HepG2 (cell line): ENCODE results near the gene MAMSTR. TPM values are rescaled to one million over a fixed set of nuclear protein-coding genes. Genes with fewer than 3 reads are reported as not detected.
A peak's percentile ranks its signal among the peaks of the same experiment; 100 is the strongest.

Experiments
- ATAC-seq: fragments of 200-7000 bp; cut with Tn5 transposase; 3 replicates; pipeline ENCODE4 v1.9.1; 2020; ENCODE audit warnings: mild to moderate bottlenecking, moderate library complexity
- BruUV-seq: library from RNA; stranded (reverse); fragments of 400-500 nt; replicated peaks from 2 replicates; lab custom pipeline; 2021; lab: Mats Ljungman, UMichigan
- CTCF ChIA-PET: fragments of 300-600 bp; formaldehyde crosslinking; extraction: SDS; loops from one replicate; lab custom pipeline; 2021; ENCODE audit warnings: low total read pairs, inconsistent platforms, low intra/inter-chr PET ratio; lab: Yijun Ruan, JAX
- POLR2A ChIA-PET: fragments of 350-600 bp; sonication (Branson Sonifier 250); formaldehyde crosslinking; loops from one replicate; lab custom pipeline; 2020; ENCODE audit warnings: antibody characterized with exemption, inconsistent platforms; lab: Yijun Ruan, JAX
- DNase-seq: peaks from one replicate; pipeline ENCODE4 v3.0.0-alpha.2; 2015; ENCODE audit warnings: low spot score
- FAIRE-seq: peaks from 3 replicates; lab custom pipeline; 2011; peaks lifted over from hg19 to GRCh38; lab: Jason Lieb, UNC
- H2AFZ ChIP-seq: one replicate; pipeline ENCODE4 v1.6.1; 2011; ENCODE audit warnings: low read length, inconsistent platforms
- H3K27ac ChIP-seq: fragments of 300-600 bp; 3 replicates; pipeline ENCODE4 v1.8.0; 2011; ENCODE audit warnings: mixed run types, mild to moderate bottlenecking, mixed read lengths, low read length, inconsistent platforms; ENCODE audit not compliant: insufficient read depth; ENCODE audit errors: extremely low read length
- H3K27me3 ChIP-seq, 2 experiments: fragments of 200-600 bp in 1 of 2; 2 replicates in 1 of 2; 3 replicates in 1 of 2; pipeline versions ENCODE4 v1.6.0 to v1.8.0; 2011; ENCODE audit warnings: low read length in 2 of 2, mild to moderate bottlenecking in 2 of 2, moderate library complexity in 2 of 2, inconsistent platforms in 1 of 2; ENCODE audit not compliant: insufficient read depth in 2 of 2, control insufficient read depth in 1 of 2
- H3K36me3 ChIP-seq, 2 experiments: fragments of 200-600 bp in 1 of 2; replicated peaks in 1 of 2; 2 replicates in 1 of 2; 3 replicates in 1 of 2; pipeline versions ENCODE4 v1.5.1 to v1.8.0; 2011; ENCODE audit warnings: low read length in 2 of 2, inconsistent platforms in 1 of 2; ENCODE audit not compliant: insufficient read depth in 2 of 2, control insufficient read depth in 1 of 2
- H3K4me1 ChIP-seq: 2 replicates; pipeline ENCODE4 v1.5.1; 2012; ENCODE audit warnings: low read length, inconsistent platforms; ENCODE audit not compliant: insufficient read depth
- H3K4me2 ChIP-seq: 2 replicates; pipeline ENCODE4 v1.6.0; 2011; ENCODE audit warnings: low read depth, low read length, inconsistent platforms
- H3K4me3 ChIP-seq, 3 experiments: fragments of 200-600 bp in 1 of 3; sonication (generic), shearing (Covaris generic) in 1 of 3; replicated peaks in 1 of 3; 2 replicates each; pipeline ENCODE4 v1.5.1; 2011 to 2016; ENCODE audit warnings: low read length in 3 of 3, inconsistent platforms in 2 of 3, low read depth in 2 of 3, mild to moderate bottlenecking in 2 of 3, control low read depth in 1 of 3, mixed read lengths in 1 of 3; ENCODE audit not compliant: insufficient read depth in 1 of 3
- H3K79me2 ChIP-seq: one replicate; pipeline ENCODE4 v1.6.1; 2011; ENCODE audit warnings: low read length, inconsistent platforms; ENCODE audit not compliant: insufficient read depth
- H3K9ac ChIP-seq: 2 replicates; pipeline ENCODE4 v1.6.0; 2011; ENCODE audit warnings: mild to moderate bottlenecking, low read depth, low read length, inconsistent platforms; ENCODE audit not compliant: insufficient read depth
- H3K9me3 ChIP-seq: 2 replicates; pipeline ENCODE4 v1.5.1; 2012; ENCODE audit warnings: mild to moderate bottlenecking, low read length
- H4K20me1 ChIP-seq: 2 replicates; pipeline ENCODE4 v1.6.0; 2011; ENCODE audit warnings: inconsistent platforms, mild to moderate bottlenecking, low read length, moderate library complexity; ENCODE audit not compliant: insufficient read depth
- CREM ChIP-seq, 2 experiments: sonication (generic) in 1 of 2; formaldehyde crosslinking in 1 of 2; IDR thresholded peaks; 2 replicates each; pipeline versions ENCODE4 v1.4.0 to v1.6.1; 2016 to 2020; ENCODE audit warnings: antibody characterized with exemption in 1 of 2, mild to moderate bottlenecking in 1 of 2, missing genetic modification reagents in 1 of 2
- DMTF1 ChIP-seq: sonication (generic); formaldehyde crosslinking; IDR thresholded peaks from 2 replicates; pipeline ENCODE4 v1.4.0; 2020; ENCODE audit warnings: mild to moderate bottlenecking, missing genetic modification reagents
- GABPA ChIP-seq, 2 experiments: IDR thresholded peaks; 2 replicates each; pipeline ENCODE4 v1.6.1; 2011 to 2016; ENCODE audit warnings: low read depth in 2 of 2, low read length in 1 of 2, missing biosample characterization in 1 of 2, missing genetic modification characterization in 1 of 2
- KLF16 ChIP-seq, 2 experiments: sonication (generic) in 1 of 2; formaldehyde crosslinking in 1 of 2; IDR thresholded peaks; 2 replicates each; pipeline versions ENCODE4 v1.6.1 to v1.8.0; 2016 to 2023; ENCODE audit warnings: missing genetic modification reagents in 2 of 2, missing compliant biosample characterization in 1 of 2
- MAFF ChIP-seq: IDR thresholded peaks from 2 replicates; pipeline ENCODE4 v1.6.1; 2011; ENCODE audit warnings: low read depth, low read length, improper control_type of control experiment
- MAFK ChIP-seq, 2 experiments: IDR thresholded peaks in 1 of 2; conservative IDR thresholded peaks in 1 of 2; 2 replicates each; pipeline ENCODE4 v1.6.1; 2011; ENCODE audit warnings: improper control_type of control experiment in 2 of 2, low read length in 2 of 2
- MED13 ChIP-seq: sonication (generic); formaldehyde crosslinking; IDR thresholded peaks from 2 replicates; pipeline ENCODE4 v1.5.0; 2020; ENCODE audit warnings: missing genetic modification reagents
- SPEN ChIP-seq: sonication (generic); formaldehyde crosslinking; IDR thresholded peaks from 2 replicates; pipeline ENCODE4 v1.5.1; 2020; ENCODE audit warnings: low read depth, mild to moderate bottlenecking, missing genetic modification reagents
- ZNF326 ChIP-seq: sonication (generic); formaldehyde crosslinking; IDR thresholded peaks from 2 replicates; pipeline ENCODE4 v1.4.0; 2020; ENCODE audit warnings: missing genetic modification reagents, borderline replicate concordance
- ZNF331 ChIP-seq: sonication (generic); formaldehyde crosslinking; IDR thresholded peaks from 2 replicates; pipeline ENCODE4 v1.4.0; 2020; ENCODE audit warnings: missing genetic modification reagents
- ZNF891 ChIP-seq: sonication (generic); formaldehyde crosslinking; IDR thresholded peaks from 2 replicates; pipeline ENCODE4 v1.5.0; 2020; ENCODE audit warnings: mild to moderate bottlenecking, missing genetic modification reagents
- WGBS: methylation state at CpG from one replicate; pipeline ENCODE4 v1.1.6; 2017; ENCODE audit warnings: low lambda C conversion rate; 5-methylcytosine and 5-hydroxymethylcytosine counted together
- in situ Hi-C: cut with HindIII; loops from 2 replicates; pipeline ENCODE4 v1.10.0; 2017; ENCODE audit warnings: low pct_unique_long_range_greater_than_20kb; ENCODE audit not compliant: extremely low pct_ligation_motif_present
- intact Hi-C: fragments of 100-400 bp; cut with micrococcal nuclease; formaldehyde crosslinking; loops from one replicate; pipeline ENCODE4 v1.10.0; 2022; ENCODE audit not compliant: unreplicated experiment
- polyA plus RNA-seq, 8 experiments: library from polyadenylated mRNA; depleted of rRNA in 3 of 8; stranded (reverse) in 7 of 8; unstranded in 1 of 8; fragments of >200 nt; fragmentation: Illumina TruSeq in 4 of 8; extraction: Trizol in 4 of 8; gene quantifications; 2 replicates each; pipeline versions ENCODE4 v1.2.1 to v1.2.3, GENCODE V29; 2011 to 2016; ENCODE audit warnings: low read depth in 4 of 8, missing spikeins in 1 of 8, mixed read lengths in 1 of 8; ENCODE audit not compliant: insufficient read depth in 1 of 8
- total RNA-seq, 5 experiments: library from RNA; depleted of rRNA; stranded (reverse); fragments of >200 nt; fragmentation: Illumina TruSeq; extraction: Trizol; gene quantifications; 2 replicates each; pipeline ENCODE4 v1.2.3, GENCODE V29; 2016; ENCODE audit warnings: low read depth in 1 of 5

Gene MAMSTR
- total and polyA plus RNA-seq, 2 of the 13 experiments (the other 11 are each of a cell fraction or from before 2014, with no cell fraction given), result 2.2 to 2.4 TPM

- TF ChIP-seq DMTF1, result no peak
These were observed 6.3 kb downstream of the MAMSTR start (continued) for GRCh38 chr19:48713041-48713863.

GRCh38 chr19:48711106-48711662, 8.3 kb downstream of the MAMSTR start:
- no TSS peak for BruUV-seq
- ATAC-seq, result no peak
- Histone ChIP-seq H3K9me3 (peaks cover 4% of the 10 kb centered on the region; the same call in 1 of the 2 replicates), H3K4me2 (no peak overlapping the region), H3K27ac (no peak overlapping the region), H3K36me3 (no peaks in the 10 kb centered on the region), H2AFZ (no peak overlapping the region), H4K20me1 (no peaks in the 10 kb centered on the region)
- in situ Hi-C loops, result no loop called here
- no peak for FAIRE-seq
- no peak for TF ChIP-seq ZNF891
- TF ChIP-seq SPEN (CRISPR knock-in tag), result no peak
- peak; percentile 100 for TF ChIP-seq ZNF331 (CRISPR knock-in tag)
- TF ChIP-seq MAFK (conservative IDR thresholded peaks at IDR 0.05 in 1 of 2, IDR thresholded peaks at IDR 0.05 in 1 of 2; ENCODE audit: low read length in 2 of 2), result peak; percentile 61 to 67; a peak in 3 of 4 replicates
- peak; percentile 23; the same call in 1 of the 2 replicates for TF ChIP-seq MAFF
- TF ChIP-seq ZNF326, result 0 out of 2 replicates have a peak, but pooled peaks have one; percentile 36
- TF ChIP-seq KLF16 (CRISPR knock-in tag; IDR thresholded peaks at IDR 0.05), result no peak
- TF ChIP-seq MED13 (CRISPR knock-in tag), result no peak
- no peak for TF ChIP-seq CREM (IDR thresholded peaks at IDR 0.05)
- TF ChIP-seq CREM (CRISPR knock-in tag; IDR thresholded peaks at IDR 0.05), result no peak
- TF ChIP-seq GABPA (IDR thresholded peaks at IDR 0.05; ENCODE audit: low read depth, low read length), result no peak
- no peak for TF ChIP-seq GABPA (CRISPR knock-in tag; IDR thresholded peaks at IDR 0.05; ENCODE audit: low read depth)
- TF ChIP-seq, all 625 proteins: peak for 4
- peaks cover 22% of the 10 kb centered on the region; the same call in 1 of the 2 replicates for H3K4me1 ChIP-seq
- intact Hi-C loops, result loop anchor here (5.0 kb wide), 1 partner anchor 34 kb away; no protein-coding TSS in a partner anchor
- CTCF ChIA-PET, result no interaction called here
- POLR2A ChIA-PET, result interaction anchor here (1.6 to 1.8 kb wide), 2 partner anchors 9 to 15 kb away, joined by 4 to 5 read pairs; partner anchors contain the start of gene FUT2
- no peak for DNase-seq
- no peak overlapping the region for H3K4me3 ChIP-seq
- H3K27me3 ChIP-seq, result no peaks in the 10 kb centered on the region
- no peak overlapping the region for H3K9ac ChIP-seq
- H3K79me2 ChIP-seq, result peaks cover 5% of the 10 kb centered on the region
- 98% methylated on average over 4 of the region's 4 CpGs for WGBS
